Activated CD4-positive, alpha-beta T cell treated with anti-CD3 and anti-CD28 coated beads, Interleukin-2, amount 10 ng/mL, durations not matched to agents 7 days and 5 days (primary cell): ENCODE measurements around the gene LNX1. TPM values are rescaled to one million over a fixed set of nuclear protein-coding genes. Genes with fewer than 3 reads are reported as not detected.
"Not testable (repeated sequence)": the region's sequence is repeated elsewhere in the genome, so short reads cannot be mapped to it uniquely, and the experiment has no call there.

ENCODE experiments used
- CTCF ChIA-PET: fragments of 350-600 bp; sonication (Branson Sonifier 250); formaldehyde crosslinking; loops from one replicate; lab custom pipeline; 2021; ENCODE audit warnings: antibody characterized with exemption; lab: Charles Lee
- POLR2A ChIA-PET: fragments of 350-600 bp; sonication (Branson Sonifier 250); formaldehyde crosslinking; loops from one replicate; lab custom pipeline; 2021; ENCODE audit warnings: antibody characterized with exemption; lab: Charles Lee
- DNase-seq: peaks from one replicate; pipeline ENCODE4 v3.0.0-alpha.2; 2020
- H3K27ac Mint-ChIP-seq: one replicate; pipeline ENCODE4 v1.8.0; 2021; ENCODE audit warnings: mild to moderate bottlenecking, moderate library complexity, mixed read lengths
- H3K27me3 Mint-ChIP-seq: one replicate; pipeline ENCODE4 v1.8.0; 2021; ENCODE audit warnings: mixed read lengths
- H3K36me3 Mint-ChIP-seq: one replicate; pipeline ENCODE4 v1.8.0; 2021; ENCODE audit warnings: low read depth, mixed read lengths
- H3K4me1 Mint-ChIP-seq: one replicate; pipeline ENCODE4 v1.8.0; 2021; ENCODE audit warnings: mixed read lengths
- H3K4me3 Mint-ChIP-seq: one replicate; pipeline ENCODE4 v1.8.0; 2021; ENCODE audit warnings: mild to moderate bottlenecking, moderate library complexity, mixed read lengths
- H3K9me3 Mint-ChIP-seq: one replicate; pipeline ENCODE4 v1.8.0; 2021; ENCODE audit warnings: mixed read lengths
- total RNA-seq, 2 experiments: library from RNA; stranded (reverse); gene quantifications; one replicate each; pipeline ENCODE4 v1.2.3, GENCODE V29; 2021

Gene LNX1
- total RNA-seq, 2 experiments from 2014 or later = not detected

DNA sequence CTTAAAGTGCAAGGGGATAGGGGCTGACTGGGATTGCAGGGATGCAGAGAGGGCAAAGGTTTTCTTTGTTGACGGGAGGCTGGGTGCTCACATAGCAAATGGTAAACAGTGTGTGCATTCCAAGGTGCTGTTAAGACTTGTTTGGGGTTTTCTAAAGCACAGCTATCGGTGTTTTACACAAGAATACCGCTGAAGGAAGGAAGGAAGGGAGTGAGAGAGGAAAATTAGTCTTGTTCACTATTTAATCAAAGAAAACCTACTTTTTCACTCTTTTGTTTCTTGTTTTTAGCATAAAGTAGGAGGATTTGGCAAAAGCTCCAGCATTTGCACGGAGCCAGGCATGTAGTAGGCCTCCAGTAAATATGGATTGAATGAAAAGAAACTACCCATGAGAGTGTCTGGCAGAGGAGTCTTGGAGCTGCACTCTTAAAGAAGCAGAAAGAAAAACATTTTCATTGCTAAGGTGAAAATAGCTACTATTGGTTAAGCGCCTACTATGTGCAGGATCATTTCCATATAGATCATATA, 114.2 kb downstream of the LNX1 start:
- no peak for DNase-seq
- CTCF ChIA-PET = no interaction called here
- H3K27ac Mint-ChIP-seq = no peak overlapping the region
- H3K9me3 Mint-ChIP-seq = peaks cover 6% of the 10 kb centered on the region
- POLR2A ChIA-PET = interaction anchor here (0.5 kb wide), 1 partner anchor 785 kb away, joined by 4 read pairs; no protein-coding TSS in a partner anchor
- H3K36me3 Mint-ChIP-seq = no peaks in the 10 kb centered on the region
- no peaks in the 10 kb centered on the region for H3K4me1 Mint-ChIP-seq
- H3K4me3 Mint-ChIP-seq = no peak overlapping the region
- peaks cover 4% of the 10 kb centered on the region for H3K27me3 Mint-ChIP-seq

DNA sequence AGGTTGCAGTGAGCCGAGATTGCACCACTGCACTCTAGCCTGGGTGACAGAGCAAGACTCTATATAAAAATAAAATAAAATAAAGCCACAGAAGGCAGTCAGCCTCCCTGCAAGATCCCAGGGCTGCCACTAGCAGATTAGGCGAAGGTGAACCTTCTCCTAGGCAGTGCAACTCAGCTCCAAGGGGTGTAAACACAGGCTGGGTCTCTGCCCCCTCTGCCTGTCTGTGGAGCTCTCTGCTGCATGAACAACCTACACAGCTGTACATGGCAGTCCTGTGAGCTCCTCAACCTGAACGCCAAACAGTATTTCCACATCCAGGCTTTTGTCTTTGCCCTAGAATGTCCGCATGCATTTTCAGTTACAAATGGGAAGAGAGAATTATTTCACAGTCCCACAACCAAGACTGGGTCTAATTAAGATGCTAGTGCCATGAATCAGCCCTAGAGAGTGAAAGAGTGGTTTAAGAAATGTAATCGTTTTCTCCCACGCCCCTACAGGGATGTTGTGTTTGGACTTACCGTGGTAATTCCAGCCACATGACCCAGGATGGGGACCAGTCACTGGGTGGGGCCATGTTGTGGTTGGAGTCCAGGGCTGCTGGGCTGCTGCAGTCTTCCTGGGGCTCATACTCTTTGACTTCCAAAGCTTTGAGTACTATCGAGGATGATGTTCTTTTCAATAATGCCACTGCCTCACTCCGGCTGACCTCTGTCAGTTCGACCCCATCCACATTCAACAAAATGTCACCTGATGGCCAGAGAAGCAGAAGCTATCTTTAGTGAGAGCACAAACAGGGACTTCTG, 114.9 kb downstream of the LNX1 start:
- Mint-ChIP-seq H3K27ac (no peak overlapping the region), H3K36me3 (no peaks in the 10 kb centered on the region), H3K4me1 (no peaks in the 10 kb centered on the region), H3K27me3 (peaks cover 4% of the 10 kb centered on the region), H3K4me3 (no peak overlapping the region), H3K9me3 (peaks cover 6% of the 10 kb centered on the region)
- DNase-seq = no peak
- POLR2A ChIA-PET = no interaction called here
- CTCF ChIA-PET = interaction anchor here (0.6 kb wide), 2 partner anchors 25 to 153 kb away, joined by 3 read pairs; no protein-coding TSS in a partner anchor

DNA sequence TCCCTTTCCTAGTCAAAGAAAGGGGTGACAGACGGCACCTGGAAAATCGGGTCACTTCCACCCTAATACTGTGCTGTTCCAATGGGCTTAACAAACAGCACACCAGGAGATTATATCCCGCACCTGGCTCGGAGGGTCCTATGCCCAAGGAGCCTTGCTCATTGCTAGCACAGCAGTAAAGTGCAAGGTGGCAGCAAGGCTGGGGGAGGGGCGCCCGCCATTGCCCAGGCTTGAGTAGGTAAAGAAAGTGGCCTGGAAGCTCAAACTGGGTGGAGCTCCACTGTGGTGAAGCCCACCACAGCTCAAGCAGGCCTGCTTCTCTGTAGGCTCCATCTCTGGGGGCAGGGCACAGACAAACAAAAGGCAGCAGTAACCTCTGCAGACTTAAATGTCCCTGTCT, 124.7 kb downstream of the LNX1 start:
- H3K4me1 Mint-ChIP-seq, H3K9me3 Mint-ChIP-seq, H3K27ac Mint-ChIP-seq, POLR2A ChIA-PET, DNase-seq, CTCF ChIA-PET, H3K27me3 Mint-ChIP-seq, H3K4me3 Mint-ChIP-seq: not testable (repeated sequence)
- H3K36me3 Mint-ChIP-seq = peaks cover 13% of the 10 kb centered on the region

DNA sequence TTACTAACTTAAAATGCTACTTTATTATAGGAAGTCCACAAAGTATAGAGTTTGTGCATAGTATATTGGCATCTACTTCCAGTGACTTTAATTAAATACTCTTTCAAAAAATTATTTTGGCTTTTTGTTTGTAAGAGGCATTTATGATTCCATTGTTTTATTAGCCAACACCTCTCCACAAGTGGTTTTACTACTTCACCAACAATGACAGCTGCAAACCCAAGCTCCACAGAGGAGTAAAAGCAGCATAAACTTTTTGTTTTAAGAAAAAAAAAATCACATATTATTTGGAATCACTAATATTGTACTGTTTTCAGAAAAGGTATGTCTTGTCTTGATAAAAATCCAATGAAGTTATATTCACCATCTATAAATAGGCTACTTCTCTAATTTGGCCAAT, 125.4 kb downstream of the LNX1 start:
- ChIA-PET CTCF (no interaction called here), POLR2A (no interaction called here)
- peaks cover 2% of the 10 kb centered on the region for H3K27me3 Mint-ChIP-seq
- peaks cover 19% of the 10 kb centered on the region for H3K36me3 Mint-ChIP-seq
- no peaks in the 10 kb centered on the region for H3K4me1 Mint-ChIP-seq
- no peak overlapping the region for H3K27ac Mint-ChIP-seq
- no peak for DNase-seq
- no peak overlapping the region for H3K4me3 Mint-ChIP-seq
- H3K9me3 Mint-ChIP-seq = peaks cover 8% of the 10 kb centered on the region

DNA sequence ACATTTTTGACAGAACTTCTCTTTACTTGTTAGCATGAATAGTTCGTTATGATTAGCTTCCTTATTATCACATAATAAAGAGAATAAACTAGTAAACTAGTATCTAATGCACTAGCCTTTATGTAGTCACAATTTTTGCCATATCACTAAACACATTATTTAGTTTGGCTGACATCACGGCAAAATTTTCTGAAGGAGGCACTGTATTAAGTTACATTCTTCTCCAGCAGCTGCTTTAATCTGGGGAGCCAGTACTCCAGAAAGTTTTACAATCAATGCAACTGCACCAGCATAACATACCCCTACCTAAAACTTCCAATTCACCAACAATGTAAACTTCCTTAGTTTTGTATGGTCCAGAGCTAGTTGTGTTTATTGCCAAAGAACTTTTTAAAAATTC, 126.0 kb downstream of the LNX1 start:
- CTCF ChIA-PET = no interaction called here
- Mint-ChIP-seq H3K27me3 (peaks cover 2% of the 10 kb centered on the region), H3K4me3 (no peak overlapping the region), H3K4me1 (no peaks in the 10 kb centered on the region), H3K36me3 (peaks cover 22% of the 10 kb centered on the region), H3K27ac (no peak overlapping the region), H3K9me3 (peaks cover 8% of the 10 kb centered on the region)
- no peak for DNase-seq
- POLR2A ChIA-PET = no interaction called here

DNA sequence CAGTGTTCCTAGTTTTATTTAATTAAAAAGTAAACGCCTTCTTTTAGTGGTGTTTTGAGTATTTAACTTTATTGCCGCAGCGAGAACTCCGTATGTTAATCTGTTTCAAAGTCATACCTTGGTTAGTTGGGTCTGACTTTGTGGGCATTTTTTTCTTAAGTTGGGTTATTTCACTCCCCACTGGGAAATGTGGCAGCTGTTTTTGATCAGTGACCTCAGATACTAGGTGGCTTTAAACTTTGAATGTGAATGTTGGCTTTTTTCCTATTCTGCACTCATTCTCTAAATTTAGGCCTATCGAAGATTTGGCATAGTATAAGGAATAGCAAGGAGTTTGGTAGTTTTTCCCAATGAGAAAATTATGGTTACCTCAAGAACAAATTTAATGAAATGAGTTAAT, 127.9 kb downstream of the LNX1 start:
- ChIA-PET POLR2A (no interaction called here), CTCF (no interaction called here)
- H3K9me3 Mint-ChIP-seq = peaks cover 2% of the 10 kb centered on the region
- H3K27ac Mint-ChIP-seq = no peak overlapping the region
- DNase-seq = no peak
- H3K36me3 Mint-ChIP-seq = peaks cover 32% of the 10 kb centered on the region
- no peak overlapping the region for H3K4me3 Mint-ChIP-seq
- no peaks in the 10 kb centered on the region for H3K27me3 Mint-ChIP-seq
- no peaks in the 10 kb centered on the region for H3K4me1 Mint-ChIP-seq

DNA sequence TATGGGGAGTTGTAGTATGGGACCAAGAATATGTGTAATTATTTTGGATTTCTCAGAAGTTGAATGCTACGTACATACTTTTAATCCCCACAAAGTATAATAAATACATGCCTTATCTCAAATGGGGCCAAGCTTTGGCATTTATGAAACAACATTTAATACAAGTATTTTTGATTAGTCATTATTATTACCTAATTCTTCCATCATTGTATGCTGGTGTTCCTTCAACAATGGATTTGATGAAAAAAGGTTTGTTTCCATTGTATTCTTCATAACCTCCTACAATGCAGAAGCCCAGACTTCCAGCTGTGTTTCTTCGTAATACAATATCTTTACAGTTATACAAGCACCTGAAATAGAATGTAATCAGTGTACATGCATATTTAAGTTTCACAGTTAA, 130.0 kb downstream of the LNX1 start:
- ChIA-PET CTCF (no interaction called here), POLR2A (no interaction called here)
- DNase-seq = no peak
- H3K27me3 Mint-ChIP-seq = no peaks in the 10 kb centered on the region
- H3K4me1 Mint-ChIP-seq = no peaks in the 10 kb centered on the region
- peaks cover 35% of the 10 kb centered on the region for H3K36me3 Mint-ChIP-seq
- H3K27ac Mint-ChIP-seq = no peak overlapping the region
- no peak overlapping the region for H3K4me3 Mint-ChIP-seq
- peaks cover 2% of the 10 kb centered on the region for H3K9me3 Mint-ChIP-seq

DNA sequence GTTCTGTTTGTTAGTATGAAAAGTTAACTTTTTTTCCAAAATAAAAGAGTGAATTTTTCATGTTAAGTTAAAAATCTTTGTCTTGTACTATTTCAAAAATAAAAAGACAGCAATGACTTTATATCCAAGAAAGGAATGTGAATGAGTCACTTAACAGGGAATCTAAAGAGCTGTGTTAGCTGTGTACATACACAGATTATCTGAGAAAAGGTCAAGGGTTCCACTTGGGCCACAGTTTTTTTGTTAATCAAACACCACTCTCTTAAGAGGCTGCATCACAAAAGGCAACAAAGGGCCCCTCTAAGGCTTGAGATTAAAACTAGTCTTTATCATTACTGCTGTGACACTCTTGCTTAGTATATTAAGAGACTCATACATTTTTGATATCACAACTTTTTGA, 131.7 kb downstream of the LNX1 start:
- no peak for DNase-seq
- POLR2A ChIA-PET = no interaction called here
- Mint-ChIP-seq H3K27ac (no peak overlapping the region), H3K4me1 (no peaks in the 10 kb centered on the region), H3K9me3 (no peaks in the 10 kb centered on the region), H3K4me3 (no peak overlapping the region), H3K27me3 (no peaks in the 10 kb centered on the region), H3K36me3 (peaks cover 49% of the 10 kb centered on the region)
- CTCF ChIA-PET = interaction anchor here (0.5 to 0.7 kb wide), 2 partner anchors 9 to 125 kb away, joined by 3 read pairs; no protein-coding TSS in a partner anchor

DNA sequence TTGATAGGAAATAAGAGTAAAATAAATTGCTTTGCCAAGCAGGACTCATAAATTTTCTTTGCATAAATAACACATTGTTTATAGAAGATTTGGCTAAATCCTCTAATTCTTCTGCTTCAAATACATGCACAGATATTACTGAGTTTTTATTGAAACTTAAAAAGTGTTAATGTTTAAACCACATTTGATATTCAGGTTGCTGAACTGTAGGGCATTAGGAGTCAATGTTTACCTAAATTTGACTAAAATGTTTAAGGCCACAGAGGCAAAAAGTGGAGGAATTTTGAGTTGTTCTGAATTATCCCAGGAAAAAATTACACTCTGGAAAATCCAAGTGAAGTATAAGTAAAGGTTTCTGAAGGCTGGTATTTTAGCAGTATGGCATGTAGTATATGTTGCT, 135.1 kb downstream of the LNX1 start:
- no peak for DNase-seq
- ChIA-PET POLR2A (no interaction called here), CTCF (no interaction called here)
- H3K4me1 Mint-ChIP-seq = no peaks in the 10 kb centered on the region
- H3K27ac Mint-ChIP-seq = no peak overlapping the region
- no peaks in the 10 kb centered on the region for H3K27me3 Mint-ChIP-seq
- no peak overlapping the region for H3K4me3 Mint-ChIP-seq
- H3K36me3 Mint-ChIP-seq = peaks cover 50% of the 10 kb centered on the region
- no peaks in the 10 kb centered on the region for H3K9me3 Mint-ChIP-seq

DNA sequence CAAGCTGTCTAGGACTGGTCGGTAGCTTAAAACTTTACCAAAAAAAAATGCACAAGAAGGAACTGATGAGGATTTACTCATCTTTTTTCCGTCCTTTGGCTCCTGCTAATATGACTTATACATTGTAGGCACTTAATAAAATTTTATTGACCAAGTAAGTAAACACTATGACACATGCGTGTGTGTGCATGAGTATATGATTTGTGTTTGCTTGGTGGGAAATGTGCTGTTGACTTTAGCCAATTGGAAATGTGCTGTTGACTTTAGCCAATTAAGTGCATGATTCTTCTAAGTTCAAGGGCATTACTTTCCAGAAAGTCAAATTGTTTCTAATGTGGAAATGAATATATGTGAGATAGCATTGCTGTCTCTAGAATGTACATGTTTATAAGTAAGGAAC, 135.5 kb downstream of the LNX1 start:
- CTCF ChIA-PET = no interaction called here
- Mint-ChIP-seq H3K36me3 (peaks cover 48% of the 10 kb centered on the region), H3K4me3 (no peak overlapping the region), H3K27me3 (no peaks in the 10 kb centered on the region), H3K9me3 (no peaks in the 10 kb centered on the region), H3K27ac (no peak overlapping the region), H3K4me1 (peaks cover under 1% of the 10 kb centered on the region)
- DNase-seq = no peak
- POLR2A ChIA-PET = no interaction called here

- H3K9me3 Mint-ChIP-seq = no peaks in the 10 kb centered on the region
- peaks cover 41% of the 10 kb centered on the region for H3K36me3 Mint-ChIP-seq
- ChIA-PET POLR2A (no interaction called here), CTCF (no interaction called here)
- no peak overlapping the region for H3K27ac Mint-ChIP-seq
- no peak for DNase-seq
- no peak overlapping the region for H3K4me3 Mint-ChIP-seq
- H3K4me1 Mint-ChIP-seq = peaks cover 5% of the 10 kb centered on the region
- no peaks in the 10 kb centered on the region for H3K27me3 Mint-ChIP-seq
Measured at GRCh38 chr4:53453385-53453784, 137.9 kb downstream of the LNX1 start.

DNA sequence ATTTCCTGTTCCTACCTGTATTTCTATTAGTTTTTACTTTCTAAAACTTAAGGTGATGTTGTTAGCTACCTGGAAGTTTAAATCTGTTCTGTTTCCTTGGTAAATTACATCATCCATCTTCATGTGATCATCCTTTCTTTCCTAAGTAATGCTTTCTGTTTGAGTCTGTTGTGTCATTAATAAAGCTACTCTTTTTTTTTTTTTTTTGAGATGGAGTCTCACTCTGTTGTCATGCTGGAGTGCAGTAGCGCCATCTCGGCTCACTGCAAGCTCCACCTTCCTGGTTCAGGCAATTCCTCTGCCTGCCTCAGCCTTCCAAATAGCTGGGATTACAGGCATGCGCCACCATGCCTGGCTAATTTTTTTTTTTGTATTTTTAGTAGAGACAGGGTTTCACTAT, 140.5 kb downstream of the LNX1 start:
- Mint-ChIP-seq H3K27me3 (no peaks in the 10 kb centered on the region), H3K9me3 (no peaks in the 10 kb centered on the region), H3K4me3 (no peak overlapping the region), H3K4me1 (peaks cover 5% of the 10 kb centered on the region), H3K36me3 (peaks cover 41% of the 10 kb centered on the region), H3K27ac (no peak overlapping the region)
- CTCF ChIA-PET = interaction anchor here (0.6 kb wide), 4 partner anchors 9 to 630 kb away, joined by 3 to 4 read pairs (median 4); no protein-coding TSS in a partner anchor
- DNase-seq = no peak
- POLR2A ChIA-PET = interaction anchor here (0.6 kb wide), 1 partner anchor 1311 kb away, joined by 4 read pairs; no protein-coding TSS in a partner anchor

- POLR2A ChIA-PET = no interaction called here
Measured at GRCh38 chr4:53444954-53445353, 146.3 kb downstream of the LNX1 start.

More at GRCh38 chr4:53444954-53445353, 146.3 kb downstream of the LNX1 start:
- no peak for DNase-seq
- Mint-ChIP-seq H3K4me1 (no peaks in the 10 kb centered on the region), H3K4me3 (no peak overlapping the region), H3K36me3 (peaks cover 42% of the 10 kb centered on the region), H3K9me3 (no peaks in the 10 kb centered on the region), H3K27me3 (no peaks in the 10 kb centered on the region), H3K27ac (no peak overlapping the region)
- CTCF ChIA-PET = no interaction called here
